Endometrium (tissue), 2 donors: ENCODE data around the gene ANXA11.

Experiments used
- FAIRE-seq: peaks from 2 replicates; lab custom pipeline; 2012; peaks lifted over from hg19 to GRCh38; lab: Jason Lieb, UNC
- donor health status: control.
- donor health status: control.

The ANXA11 gene

DNA sequence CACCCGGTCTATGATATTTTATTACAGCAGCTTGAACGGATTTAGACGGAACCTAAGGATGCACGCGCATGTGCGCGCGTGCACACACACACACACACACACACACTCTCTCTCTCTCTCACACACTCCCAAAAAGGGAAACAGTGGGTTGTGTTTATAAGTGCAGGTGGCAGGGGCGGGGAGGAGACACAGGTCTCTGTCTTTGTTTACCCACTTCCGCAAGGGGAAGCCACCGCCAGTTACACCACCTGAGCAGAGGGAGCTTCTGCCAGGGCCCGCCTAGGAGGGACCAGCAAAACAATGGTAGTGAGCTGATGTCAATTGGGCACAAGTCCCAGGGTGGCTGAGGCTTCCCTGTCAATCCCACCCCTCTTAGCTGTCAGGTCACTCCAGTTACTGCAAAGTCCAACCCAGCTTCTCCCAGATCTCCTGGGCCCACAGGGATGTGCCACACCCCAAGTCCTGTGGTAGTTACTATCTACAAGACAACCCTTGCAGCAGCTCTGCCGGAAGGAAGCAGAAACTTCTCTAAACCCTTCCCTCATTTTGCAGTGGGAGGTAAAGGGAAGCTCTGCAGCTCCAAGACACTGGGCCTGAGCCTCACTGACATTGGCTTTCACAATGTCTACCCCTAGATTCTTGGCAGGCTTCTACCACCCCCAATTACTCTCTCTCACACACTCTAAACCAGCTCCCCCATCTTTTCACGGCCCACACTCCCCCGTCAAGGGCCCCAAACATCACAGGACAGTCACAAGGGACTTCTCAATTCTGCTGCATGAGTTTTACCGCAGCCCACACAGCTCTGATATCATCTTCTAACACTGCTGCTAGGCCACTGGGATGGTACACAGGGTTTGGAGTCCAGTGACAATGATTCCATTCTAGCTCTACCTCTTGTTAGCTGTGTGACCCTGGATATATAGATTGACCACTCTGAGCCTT is 17.6 kb downstream of the ANXA11 start:
- no peak for FAIRE-seq

DNA sequence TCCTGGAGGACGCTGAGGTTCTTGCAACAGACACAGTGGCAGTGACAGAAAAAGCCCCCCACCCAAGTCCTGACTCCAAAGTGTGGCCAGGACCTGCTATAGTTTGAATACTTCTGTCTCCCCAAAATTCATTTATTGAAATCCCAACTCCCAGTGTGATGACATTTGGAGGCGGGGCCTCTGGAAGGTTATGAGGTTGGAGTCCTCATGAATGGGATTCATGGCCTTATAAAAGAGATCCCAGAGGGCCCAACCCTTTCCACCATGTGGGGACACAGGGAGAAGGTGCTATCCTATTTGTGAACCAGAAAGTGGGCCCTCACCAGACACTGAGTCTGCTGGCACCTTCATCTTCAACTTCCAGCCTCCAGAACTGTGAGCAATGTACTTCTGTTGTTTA is 18.3 kb downstream of the ANXA11 start:
- no peak for FAIRE-seq

DNA sequence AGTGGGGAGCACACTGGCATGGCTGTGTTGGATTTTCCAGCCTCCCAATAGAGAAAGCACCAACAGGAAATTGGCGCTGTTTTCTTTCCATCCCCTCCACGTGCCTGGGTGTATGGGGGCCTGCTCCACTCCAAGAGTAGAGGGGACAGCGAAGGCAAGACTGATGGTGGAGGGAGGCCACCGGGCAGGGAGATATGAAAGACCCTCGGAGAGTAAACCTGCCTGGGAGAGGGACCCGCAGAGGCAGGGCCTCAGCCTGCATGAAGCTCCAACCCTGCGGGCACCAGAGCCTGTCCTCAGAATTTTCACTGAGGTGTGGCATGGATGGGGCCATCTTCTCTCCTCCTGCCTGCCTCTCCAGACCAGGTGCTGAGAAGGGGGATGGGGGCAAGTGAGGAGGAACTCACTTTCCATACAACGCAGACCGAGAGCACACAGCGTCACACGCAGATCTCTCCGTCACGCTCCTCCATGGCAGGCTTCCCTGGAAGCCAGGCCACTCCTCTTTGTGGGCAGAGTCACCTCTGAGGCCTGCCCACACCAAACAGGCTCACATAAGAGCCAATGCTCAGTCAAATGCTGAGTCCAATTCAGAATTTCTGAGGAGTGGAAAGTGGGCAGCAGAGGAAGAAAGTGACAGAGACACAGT is 18.8 kb downstream of the ANXA11 start:
- FAIRE-seq = no peak

DNA sequence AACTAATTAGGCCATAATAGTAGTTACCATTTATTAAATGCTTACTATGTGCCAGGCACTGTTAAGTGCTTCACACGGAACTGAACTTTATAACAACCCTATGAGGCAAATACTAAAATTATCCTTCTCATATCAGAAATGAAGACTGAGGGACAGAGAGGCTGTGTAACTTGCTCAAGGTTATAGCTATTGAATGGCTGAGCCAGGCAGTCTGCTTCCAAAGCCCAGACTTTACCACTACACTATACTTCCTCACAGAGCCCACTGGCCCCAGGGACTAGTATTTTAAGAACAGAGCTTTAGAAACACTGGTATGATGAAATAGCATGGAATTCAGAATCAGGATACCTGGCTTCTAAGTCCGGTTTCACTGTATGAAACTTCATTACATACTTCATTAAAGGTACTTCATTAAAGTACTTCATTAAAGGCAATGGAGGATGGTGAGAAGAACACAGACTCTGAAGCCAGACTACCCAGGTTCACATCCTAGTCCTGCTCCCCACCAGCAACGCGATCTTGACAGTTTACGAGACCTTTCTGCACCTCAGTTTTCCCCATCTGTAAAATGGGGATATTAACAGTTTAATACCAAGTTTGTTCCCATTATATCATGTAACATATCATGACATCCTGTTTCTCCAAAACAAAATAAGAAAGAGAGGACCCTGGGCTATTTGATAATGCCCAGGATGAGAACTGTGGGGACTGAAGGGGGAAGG is 19.6 kb downstream of the ANXA11 start:
- FAIRE-seq = no peak

DNA sequence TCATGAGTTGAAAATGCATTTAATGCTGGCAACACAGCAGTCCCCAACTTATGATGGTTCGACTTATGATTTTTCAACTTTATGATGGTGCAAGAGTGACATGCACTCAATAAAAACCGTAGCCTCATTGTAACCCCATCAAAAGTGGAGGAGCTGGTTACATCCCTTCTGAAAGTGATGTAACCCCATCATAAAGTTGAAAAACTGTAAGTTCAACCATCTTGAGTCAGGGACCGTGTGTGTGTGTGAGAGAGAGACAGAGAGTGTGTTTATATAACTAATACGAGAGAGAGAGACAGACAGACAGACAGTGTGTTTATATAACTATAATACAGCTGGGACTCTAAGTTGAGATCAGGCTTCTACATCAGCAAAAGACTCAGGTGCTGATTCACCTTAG is 21.0 kb downstream of the ANXA11 start:
- FAIRE-seq = no peak

DNA sequence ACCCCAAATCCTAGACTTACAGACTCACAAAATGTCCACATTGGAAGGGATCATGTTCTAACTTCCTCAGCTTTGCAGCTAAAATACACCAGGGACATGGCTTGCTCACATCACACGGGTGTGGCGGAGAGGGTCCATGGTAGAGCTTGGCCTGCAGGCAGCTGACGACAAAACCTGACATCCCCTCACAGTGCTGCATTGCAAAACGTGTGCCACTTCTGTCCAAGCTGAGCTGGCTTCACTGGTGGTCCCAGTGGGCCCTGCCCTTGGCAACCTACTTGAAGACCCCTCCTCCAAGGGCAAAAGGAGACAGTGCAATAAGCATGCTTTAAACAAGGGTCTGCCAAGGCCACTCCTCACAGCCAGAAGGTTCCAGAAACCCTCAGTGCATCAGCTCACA is 21.9 kb downstream of the ANXA11 start:
- FAIRE-seq = no peak

DNA sequence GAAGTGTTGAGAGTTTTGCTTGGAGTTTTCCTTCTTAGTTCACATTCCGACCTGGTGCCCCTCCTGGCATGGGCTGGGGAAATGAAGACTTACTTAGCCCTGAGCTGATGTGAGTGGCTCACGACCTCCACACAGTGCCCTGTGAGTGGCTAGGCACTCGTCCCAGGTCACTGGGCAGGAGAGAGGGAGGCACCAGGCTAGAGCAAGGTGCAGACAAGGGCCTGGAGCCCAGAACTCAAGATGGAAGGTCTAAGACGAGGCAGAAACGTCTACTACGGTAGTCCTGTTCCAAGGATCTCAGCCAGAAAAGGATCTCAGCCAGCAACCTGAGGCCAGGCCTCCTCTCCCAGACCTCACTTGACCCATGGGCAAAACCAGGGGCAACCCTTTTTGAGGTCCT is 22.4 kb downstream of the ANXA11 start:
- FAIRE-seq = no peak

DNA sequence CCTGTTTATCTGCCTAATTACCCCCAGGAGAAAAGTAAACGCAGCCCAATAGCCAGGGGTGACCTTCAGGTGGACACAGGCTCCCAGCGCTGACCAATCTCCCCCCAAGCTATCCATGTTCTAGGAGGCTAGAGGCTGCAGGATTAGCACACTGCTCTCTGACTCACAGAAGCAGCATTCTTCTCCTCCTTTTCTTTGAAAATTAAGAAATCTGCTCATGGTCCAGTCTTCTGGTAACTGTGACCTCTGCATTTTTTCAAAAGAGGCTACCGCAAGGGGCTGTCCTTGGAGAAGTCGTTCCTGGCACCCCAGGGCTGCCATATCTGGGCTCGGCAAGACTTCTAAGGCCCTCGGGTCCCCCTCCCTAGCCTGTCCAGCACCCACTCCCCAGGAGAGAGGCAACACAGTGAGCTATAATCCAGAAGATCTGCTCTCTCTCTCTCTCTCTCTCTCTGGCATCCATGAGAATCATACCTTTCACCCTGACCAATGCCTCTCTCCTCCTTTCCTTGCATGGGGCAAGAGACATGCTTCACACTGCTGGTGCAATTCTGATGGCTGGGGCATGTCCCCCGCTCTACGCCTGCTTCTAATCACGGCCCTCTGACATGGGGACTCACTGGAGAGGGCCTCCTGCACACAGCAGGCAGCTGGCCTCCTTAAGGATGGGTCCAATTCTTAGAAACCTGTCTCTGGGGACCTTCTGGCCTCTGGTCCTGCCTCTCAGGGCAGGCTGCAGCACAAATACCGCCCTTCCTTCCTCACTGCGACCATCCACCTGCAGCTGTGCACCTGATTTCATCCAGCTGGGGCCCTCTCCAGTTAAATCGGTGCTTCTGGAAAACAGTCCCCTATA is 27.3 kb downstream of the ANXA11 start:
- FAIRE-seq = no peak

DNA sequence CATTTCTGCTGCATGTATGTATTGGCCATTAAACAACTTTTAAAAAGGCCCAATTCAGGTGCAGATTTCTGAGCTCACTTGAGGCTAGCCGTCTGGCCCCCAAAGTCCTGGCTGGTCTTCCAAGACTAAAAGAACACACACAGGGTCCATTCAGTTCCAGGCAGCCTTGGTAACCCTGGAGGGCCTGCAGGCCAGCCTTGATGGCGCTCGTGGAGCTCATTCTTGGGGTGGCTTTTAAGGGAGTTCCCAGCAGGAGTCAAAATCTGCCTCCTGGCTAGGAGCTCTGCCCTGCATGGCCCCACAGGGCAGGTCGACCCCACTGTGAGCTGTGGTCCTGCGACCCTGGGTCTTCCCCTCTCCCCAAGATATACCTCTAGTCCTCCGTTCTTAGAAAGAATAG is 28.8 kb downstream of the ANXA11 start:
- no peak for FAIRE-seq

DNA sequence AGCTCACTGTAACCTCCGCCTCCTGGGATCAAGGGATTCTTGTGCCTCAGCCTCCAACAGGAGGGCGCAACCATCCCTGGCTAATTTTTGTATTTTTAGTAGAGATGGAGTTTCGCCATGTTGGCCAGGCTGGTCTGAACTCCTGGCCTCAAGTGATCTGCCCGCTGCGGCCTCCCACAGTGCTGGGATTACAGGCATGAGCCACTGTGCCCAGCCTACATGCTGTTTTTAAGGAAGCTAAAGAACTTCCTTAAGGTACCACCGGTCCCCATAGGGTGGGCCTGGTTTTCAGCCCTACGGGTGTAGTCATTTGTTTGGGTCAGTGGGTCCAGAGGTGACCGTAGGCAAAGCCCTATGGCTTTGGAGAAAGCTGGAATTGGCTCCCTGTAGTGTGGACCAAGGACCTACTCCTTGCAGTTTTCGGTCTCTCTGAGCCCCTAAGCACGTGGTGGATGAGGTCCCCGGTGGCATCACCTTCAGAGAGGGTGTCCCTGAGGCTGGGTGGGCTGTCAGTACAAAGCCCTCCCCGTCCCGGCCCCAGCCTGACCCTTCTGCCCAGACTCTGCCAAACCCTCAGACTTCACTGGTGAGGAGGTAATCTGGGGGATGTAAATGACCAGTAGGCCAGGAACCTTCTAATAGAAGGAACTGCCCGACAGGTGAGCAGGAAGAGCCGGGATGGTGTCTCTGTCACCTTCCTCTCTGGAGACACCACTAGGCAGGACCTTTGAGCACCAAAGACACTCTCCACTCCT is 30.5 kb downstream of the ANXA11 start:
- no peak for FAIRE-seq

DNA sequence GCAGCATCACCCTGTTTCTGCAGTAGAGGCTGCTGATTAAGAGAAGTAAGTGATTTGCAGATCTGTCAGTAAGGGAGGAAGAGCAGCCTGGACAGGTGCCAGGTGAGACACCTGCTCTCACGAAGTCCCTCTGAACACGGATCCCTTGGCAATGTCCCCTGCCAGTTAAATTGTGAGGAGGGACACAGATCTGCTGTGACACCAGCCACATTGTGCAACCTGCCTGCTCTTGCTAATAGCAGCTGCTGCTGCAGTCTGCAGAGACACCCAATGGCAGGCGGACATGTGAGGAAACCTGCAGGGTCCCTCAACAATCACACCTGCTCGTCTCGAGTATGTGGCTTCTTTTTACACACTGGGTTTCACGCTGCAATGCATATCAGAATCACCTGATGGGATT is 31.9 kb downstream of the ANXA11 start:
- no peak for FAIRE-seq

DNA sequence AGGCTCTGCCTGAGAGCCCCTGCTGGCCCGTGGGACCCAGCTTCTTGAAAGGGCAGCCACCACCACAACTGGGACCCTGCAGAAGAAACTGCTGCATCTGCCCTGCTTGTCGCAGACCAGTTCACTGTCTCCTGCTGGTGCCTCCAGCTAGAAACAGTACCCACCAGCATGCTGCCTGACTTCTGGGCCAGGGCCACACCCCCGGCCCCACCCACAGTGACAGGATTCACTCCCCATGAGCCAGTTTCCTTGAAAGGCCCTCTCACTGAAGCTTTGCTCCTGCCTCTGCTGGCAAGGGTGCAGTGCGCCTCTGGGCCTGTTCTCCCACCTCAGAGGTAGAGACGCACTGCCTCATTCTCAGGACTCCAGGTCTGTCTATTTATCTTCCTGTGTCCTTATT is 32.4 kb downstream of the ANXA11 start:
- FAIRE-seq = no peak

DNA sequence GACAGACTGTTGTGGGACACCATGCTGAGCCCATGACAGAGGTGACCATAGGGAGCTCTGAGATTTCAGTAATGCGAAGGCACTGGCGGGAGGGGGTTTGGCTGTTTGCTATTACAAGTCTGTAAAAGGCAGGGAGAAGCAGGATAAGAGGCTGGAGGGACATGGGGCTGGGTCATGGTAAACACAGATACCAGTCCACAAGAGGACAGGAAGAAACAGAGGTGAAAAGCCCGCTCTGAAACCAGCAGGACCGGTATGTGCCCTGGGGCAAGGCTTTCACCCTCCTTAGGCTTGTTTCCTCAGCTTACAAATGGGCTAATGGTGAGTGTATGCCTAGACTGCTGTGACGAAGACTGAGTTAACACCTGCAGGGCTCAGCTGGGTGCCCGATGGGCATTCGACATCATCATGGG is 34.1 kb downstream of the ANXA11 start:
- no peak for FAIRE-seq

DNA sequence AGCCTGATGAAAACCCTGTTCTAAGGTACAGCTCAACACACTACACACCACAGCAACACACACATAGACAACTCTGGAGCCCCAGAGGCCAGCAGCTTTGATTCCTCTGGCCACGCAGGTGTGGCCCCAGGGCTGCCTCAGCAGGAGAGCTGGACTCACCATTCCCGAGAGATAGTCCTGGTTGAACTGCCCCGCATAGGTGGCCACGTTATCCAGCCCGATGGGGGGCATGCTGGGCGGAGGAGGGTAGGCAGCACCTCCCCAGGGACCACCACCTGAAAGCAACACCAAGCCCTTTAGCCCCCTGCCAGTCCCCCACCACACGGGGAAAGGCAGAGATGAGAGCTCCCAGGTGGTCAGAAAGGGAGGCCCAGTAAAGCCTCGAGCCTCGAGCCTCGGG is 34.7 kb downstream of the ANXA11 start:
- no peak for FAIRE-seq

DNA sequence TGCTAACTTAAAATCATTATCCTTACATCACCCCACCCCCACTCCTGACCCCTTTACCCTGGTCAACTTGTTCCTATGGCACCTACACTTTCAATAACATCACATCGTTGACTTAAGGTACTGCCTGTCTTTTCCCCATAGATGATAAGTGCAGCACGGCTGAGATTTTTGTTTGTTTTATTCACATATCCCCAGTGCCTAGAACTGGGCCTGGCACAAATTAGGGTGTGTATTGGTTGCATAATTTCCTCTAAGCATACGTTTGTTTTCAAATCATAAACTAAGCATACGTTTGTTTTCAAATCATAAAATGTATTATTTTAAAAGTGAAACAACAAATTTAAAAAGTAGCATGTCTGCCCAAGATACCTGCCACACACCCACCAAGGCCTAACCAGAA is 35.3 kb downstream of the ANXA11 start:
- FAIRE-seq = no peak

DNA sequence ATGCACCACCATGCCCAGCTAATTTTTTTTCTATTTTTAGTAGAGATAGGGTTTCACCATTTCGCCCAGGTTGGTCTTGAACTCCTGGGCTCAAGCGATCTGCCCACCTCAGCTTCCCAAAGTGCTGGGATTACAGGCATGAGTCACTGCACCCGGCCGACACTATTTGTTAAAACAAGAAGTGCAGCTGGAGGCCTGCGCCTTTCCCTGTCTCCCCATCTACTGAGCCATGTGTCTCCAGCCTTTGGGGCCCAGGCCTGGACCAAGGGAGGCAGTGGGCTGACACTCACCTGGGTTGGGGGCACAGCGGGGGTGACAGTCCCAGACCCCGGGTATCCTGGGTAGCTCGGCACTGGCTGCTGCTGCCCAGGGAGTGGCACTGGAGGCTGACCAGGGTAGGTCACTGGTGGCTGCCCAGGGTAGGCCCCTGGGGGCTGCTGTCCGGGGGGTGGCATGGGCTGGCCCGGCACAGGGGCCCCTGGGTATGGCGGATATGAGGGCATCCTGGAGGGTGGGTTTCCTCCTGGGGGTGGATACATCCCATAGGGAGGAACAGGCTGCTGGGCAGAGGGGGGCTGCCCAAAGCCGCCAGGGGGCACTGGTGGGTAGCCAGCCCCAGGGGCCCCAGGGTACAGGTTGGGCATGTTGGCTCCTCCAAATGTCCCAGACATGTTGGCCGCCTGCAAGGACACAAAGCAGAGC is 36.5 kb downstream of the ANXA11 start:
- no peak for FAIRE-seq

DNA sequence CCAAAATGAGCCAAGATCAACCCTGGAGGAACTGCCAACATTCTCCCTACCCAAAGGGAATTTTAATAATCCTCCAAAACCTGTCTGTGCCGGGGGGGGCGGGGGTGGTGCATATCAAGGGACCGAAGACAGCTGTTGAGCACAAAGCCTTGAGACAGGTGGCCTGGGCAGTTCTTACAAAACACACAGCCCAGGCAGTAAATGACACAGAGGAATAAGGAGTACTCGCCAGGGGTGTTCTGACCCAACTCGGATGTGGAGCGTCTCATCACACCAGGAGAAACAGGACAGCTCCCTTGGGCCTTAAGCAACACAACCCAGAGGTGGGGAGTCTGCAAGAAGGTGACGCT is 37.2 kb downstream of the ANXA11 start:
- FAIRE-seq = no peak

DNA sequence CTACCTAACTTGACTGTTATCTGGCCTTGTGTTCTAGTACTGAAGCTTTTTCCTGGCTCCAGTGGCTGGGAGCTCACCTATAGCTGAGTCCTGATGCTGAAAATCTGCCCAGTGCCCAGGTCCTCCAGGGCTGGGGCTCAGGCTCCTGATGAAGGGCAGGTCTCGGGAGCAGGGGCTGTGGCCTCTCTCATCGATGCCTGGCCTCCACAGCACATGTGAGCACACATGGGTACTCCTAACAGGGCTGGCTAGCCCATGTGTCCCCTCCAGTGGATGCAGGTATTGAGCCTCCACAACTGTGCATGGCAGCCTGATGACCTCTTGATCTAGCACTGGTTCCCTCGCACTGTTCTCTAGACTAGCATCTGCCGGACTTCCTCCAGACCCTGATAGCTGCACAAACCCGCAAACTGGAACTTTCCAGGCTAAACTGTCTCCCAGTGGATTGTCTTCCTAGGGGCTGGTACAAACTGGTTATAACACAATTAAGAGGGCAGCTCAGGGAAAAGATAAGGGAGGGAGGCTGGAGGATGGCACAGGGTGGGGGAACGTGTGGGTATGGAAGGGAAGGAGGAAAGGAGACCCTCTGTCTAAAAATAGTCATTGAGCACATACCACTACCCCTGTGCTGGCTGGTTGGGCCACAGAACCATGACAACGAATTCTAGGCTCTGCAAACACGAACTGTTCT is 37.7 kb downstream of the ANXA11 start:
- no peak for FAIRE-seq

DNA sequence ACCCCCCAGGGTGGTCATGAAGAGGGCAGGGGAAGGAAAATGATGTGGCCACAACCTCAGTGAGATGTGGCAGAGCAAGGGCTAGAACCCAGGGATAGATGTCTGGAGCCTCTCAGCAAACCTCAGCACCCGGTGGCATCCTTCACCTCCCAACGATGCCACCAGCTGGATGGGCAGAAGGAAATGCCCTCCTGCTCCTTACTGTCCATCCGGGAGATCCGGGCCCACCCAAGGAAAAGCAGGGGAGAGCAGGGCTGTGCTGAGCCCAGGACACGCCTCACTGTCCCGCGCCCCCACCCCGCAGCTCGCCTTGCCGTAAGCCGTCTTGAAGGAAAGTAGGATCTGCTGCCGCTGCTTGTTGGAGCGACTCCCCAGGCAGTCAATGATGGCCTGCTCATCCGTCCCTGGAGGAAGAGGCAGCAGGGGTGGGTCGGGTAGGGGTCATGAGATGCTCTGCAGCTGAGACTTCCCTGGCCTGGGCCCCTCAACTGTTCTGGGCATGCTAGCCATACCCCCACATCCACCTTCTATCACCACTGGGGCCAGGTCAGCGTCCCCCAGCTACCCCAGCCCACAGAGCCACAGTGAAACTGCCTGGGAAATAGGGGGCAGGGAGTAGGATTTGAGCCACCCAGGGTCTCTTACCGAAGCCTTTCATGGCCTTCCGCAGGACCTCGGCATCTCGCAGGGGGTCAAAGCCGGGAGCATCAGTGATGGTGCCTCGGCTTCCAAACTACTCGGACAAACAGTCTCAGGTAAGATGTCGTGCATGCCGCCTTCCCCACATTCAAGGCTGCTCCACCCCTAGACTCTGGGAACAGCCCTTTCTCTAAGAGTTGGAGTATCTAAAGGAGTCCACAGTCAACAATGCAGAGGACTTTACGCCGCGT is 38.5 kb downstream of the ANXA11 start:
- FAIRE-seq = no peak
